Astrocyte (in vitro differentiated cells and primary cell): ENCODE data around the gene CANX.
"Not testable (repeated sequence)": the region's sequence is repeated elsewhere in the genome, so short reads cannot be mapped to it uniquely, and the experiment has no call there.

Experiments
- CTCF ChIP-seq: IDR thresholded peaks from 2 replicates; pipeline ENCODE4 v1.5.1; 2011; ENCODE audit warnings: low read depth, mild to moderate bottlenecking, inconsistent platforms, low read length, moderate library complexity; ENCODE audit not compliant: insufficient read depth
- EZH2 ChIP-seq: IDR thresholded peaks from 2 replicates; pipeline ENCODE4 v1.6.1; 2012; ENCODE audit warnings: mild to moderate bottlenecking, low read length, inconsistent platforms; ENCODE audit not compliant: insufficient read depth

GRCh38 chr5:179661647-179662046 lies 37.1 kb upstream of the CANX start:
- TF ChIP-seq EZH2, CTCF: not testable (repeated sequence)
